ENCODE measurements around the gene NKD1.

DNA sequence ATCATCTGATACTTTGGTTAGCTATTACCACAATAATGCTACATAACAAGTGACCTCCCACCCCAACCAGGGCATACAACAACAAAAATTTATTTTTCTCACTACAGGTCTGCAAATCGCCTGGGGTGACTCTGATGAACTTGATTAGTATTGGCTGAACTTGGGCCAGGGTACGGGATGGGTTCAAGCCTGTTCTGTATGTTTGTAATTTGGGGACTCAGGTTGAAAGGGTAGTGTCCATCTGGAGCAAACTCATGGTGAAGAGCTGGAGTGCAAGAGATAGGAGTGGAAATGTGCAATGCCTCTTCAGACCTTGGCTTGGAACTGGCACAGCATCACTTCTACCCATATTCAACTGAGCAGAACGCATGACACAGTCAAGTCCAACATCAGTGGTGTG is 16.3 kb upstream of the NKD1 start:
- TF ChIP-seq, protein P1, sequence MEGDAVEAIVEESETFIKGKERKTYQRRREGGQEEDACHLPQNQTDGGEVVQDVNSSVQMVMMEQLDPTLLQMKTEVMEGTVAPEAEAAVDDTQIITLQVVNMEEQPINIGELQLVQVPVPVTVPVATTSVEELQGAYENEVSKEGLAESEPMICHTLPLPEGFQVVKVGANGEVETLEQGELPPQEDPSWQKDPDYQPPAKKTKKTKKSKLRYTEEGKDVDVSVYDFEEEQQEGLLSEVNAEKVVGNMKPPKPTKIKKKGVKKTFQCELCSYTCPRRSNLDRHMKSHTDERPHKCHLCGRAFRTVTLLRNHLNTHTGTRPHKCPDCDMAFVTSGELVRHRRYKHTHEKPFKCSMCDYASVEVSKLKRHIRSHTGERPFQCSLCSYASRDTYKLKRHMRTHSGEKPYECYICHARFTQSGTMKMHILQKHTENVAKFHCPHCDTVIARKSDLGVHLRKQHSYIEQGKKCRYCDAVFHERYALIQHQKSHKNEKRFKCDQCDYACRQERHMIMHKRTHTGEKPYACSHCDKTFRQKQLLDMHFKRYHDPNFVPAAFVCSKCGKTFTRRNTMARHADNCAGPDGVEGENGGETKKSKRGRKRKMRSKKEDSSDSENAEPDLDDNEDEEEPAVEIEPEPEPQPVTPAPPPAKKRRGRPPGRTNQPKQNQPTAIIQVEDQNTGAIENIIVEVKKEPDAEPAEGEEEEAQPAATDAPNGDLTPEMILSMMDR (conservative IDR thresholded peaks at IDR 0.05; ENCODE audit: low read length): no peak
- TF ChIP-seq EZH2phosphoT487 (IDR thresholded peaks at IDR 0.05; ENCODE audit: borderline replicate concordance, low read depth, low read length): no peak
